Body of pancreas (tissue), 4 donors: Measurements from ENCODE around the gene EDDM3A. TPM values are rescaled to one million over a fixed set of nuclear protein-coding genes. Genes with fewer than 3 reads are reported as not detected.
"Not testable (repeated sequence)": the region's sequence is repeated elsewhere in the genome, so short reads cannot be mapped to it uniquely, and the experiment has no call there.

ENCODE experiments used
- ATAC-seq: fragments of 150-250 bp; one replicate; pipeline ENCODE4 v1.9.1; 2016
- DNase-seq, 4 donors: peaks; one replicate each; pipeline ENCODE4 v3.0.0-alpha.2; 2019
- H3K27ac ChIP-seq, 4 donors: fragments of 200-600 bp; sonication (generic); 1 replicate in 3 of 4; 2 replicates in 1 of 4; pipeline versions ENCODE4 v1.5.1 to v1.6.1; 2016 to 2019; ENCODE audit warnings: mild to moderate bottlenecking in 1 of 4, mixed read lengths in 1 of 4, moderate library complexity in 1 of 4
- H3K27me3 ChIP-seq, 2 donors: fragments of 200-600 bp; sonication (generic); one replicate each; pipeline ENCODE4 v1.6.0; 2016; ENCODE audit warnings: mild to moderate bottlenecking in 1 of 2
- H3K36me3 ChIP-seq, 2 donors: fragments of 200-600 bp; sonication (generic); replicated peaks in 1 of 2; 2 replicates each; pipeline ENCODE4 v1.5.1; 2016; ENCODE audit warnings: low read depth in 2 of 2; ENCODE audit not compliant: insufficient read depth in 1 of 2
- H3K4me1 ChIP-seq: fragments of 200-600 bp; sonication (generic); one replicate; pipeline ENCODE4 v1.6.0; 2016
- H3K4me3 ChIP-seq, 2 donors: fragments of 200-600 bp; sonication (generic); 1 replicate in 1 of 2; 2 replicates in 1 of 2; pipeline ENCODE4 v1.5.1; 2016 to 2019
- H3K9me3 ChIP-seq, 3 donors: fragments of 200-600 bp; sonication (generic); 1 replicate in 2 of 3; 2 replicates in 1 of 3; pipeline ENCODE4 v1.5.1; 2016
- CTCF ChIP-seq, 7 experiments: fragments of 450-650 bp in 4 of 7; fragments of 200-600 bp in 3 of 7; sonication (generic) in 3 of 7; IDR thresholded peaks; one replicate each; pipeline ENCODE4 v1.5.1; 2016 to 2019; ENCODE audit warnings: antibody characterized with exemption in 7 of 7
- POLR2A ChIP-seq, 3 donors: fragments of 450-650 bp; IDR thresholded peaks; one replicate each; pipeline ENCODE4 v1.6.1; 2016; ENCODE audit warnings: antibody characterized with exemption in 3 of 3, mild to moderate bottlenecking in 2 of 3
- WGBS, 2 donors: methylation state at CpG; one replicate each; pipeline ENCODE4 v1.1.5; 2017; 5-methylcytosine and 5-hydroxymethylcytosine counted together
- intact Hi-C: fragments of 100-400 bp; cut with DNase I; formaldehyde crosslinking; loops from one replicate; pipeline ENCODE4 v1.15.1; 2023
- total RNA-seq, 2 donors: library from RNA; depleted of rRNA; stranded (reverse); fragments of >200 nt; gene quantifications; one replicate each; pipeline ENCODE4 v1.1.0, GENCODE V29; 2016

The EDDM3A gene
- total RNA-seq, 2 donors from 2014 or later = not detected

GRCh38 chr14:20698934-20699333 is 46.8 kb upstream of the EDDM3A start:
- Histone ChIP-seq H3K4me1 (no peaks in the 10 kb centered on the region), H3K9me3 (no peaks in the 10 kb centered on the region), H3K27ac (no peak overlapping the region), H3K27me3 (no peaks in the 10 kb centered on the region), H3K4me3 (no peak overlapping the region), H3K36me3 (peaks cover 0 to 4% of the 10 kb centered on the region in 2 donors)
- ATAC-seq (no peak), DNase-seq (no peak)
- WGBS, 2 donors = 87 to 95% methylated on average over 5 of the region's 5 CpGs
- intact Hi-C loops = loop anchor here (5.0 kb wide), 1 partner anchor 158 kb away; no protein-coding TSS in a partner anchor
- TF ChIP-seq CTCF (IDR thresholded peaks at IDR 0.05) (no peak), POLR2A (IDR thresholded peaks at IDR 0.05) (no peak)

DNA sequence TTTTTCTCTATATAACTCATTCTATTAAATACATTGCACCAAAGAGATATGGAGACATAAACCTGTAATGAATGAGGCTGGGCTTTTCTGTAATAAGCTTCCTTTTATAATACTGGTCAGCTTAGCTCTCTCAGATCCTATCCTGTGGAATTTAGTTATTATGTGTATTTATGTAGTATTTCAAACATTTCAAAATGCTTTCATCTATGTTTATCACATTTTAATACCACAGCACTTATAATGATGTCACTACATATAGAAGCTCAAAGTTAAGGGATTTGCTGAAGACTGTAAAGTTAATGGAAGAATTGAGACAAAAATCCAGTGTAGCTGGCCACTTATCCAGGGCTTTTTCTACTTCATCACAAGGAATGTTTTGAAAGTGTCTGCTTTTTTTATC is 45.8 kb upstream of the EDDM3A start:
- ATAC-seq (no peak), DNase-seq (no peak)
- peaks cover 0 to 4% of the 10 kb centered on the region in 2 donors for H3K36me3 ChIP-seq
- TF ChIP-seq POLR2A (IDR thresholded peaks at IDR 0.05) (no peak), CTCF (IDR thresholded peaks at IDR 0.05) (no peak)
- no peak overlapping the region for H3K4me3 ChIP-seq
- no peaks in the 10 kb centered on the region for H3K4me1 ChIP-seq
- no peaks in the 10 kb centered on the region for H3K27me3 ChIP-seq
- no peaks in the 10 kb centered on the region for H3K9me3 ChIP-seq
- intact Hi-C loops = loop anchor here (5.0 kb wide), 1 partner anchor 157 kb away; no protein-coding TSS in a partner anchor
- no peak overlapping the region for H3K27ac ChIP-seq

DNA sequence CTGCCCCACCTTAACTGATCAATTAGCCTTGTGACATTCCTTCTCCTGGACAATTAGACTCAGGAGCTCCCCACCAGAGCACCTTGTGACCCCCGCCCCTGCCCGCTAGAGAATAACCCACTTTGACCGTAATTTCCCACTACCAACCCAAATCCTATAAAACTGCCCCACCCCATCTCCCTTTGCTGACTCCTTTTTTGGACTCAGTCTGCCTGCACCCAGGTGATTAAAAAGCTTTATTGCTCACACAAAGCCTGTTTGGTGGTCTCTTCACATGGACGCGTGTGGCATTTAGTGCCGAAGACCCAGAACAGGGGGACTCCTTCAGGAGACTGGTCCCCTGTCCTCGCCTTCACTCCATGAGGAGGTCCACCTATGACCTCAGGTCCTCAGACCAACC is 44.7 kb upstream of the EDDM3A start:
- H3K9me3 ChIP-seq, H3K27me3 ChIP-seq, H3K27ac ChIP-seq, DNase-seq, H3K36me3 ChIP-seq, H3K4me1 ChIP-seq, intact Hi-C loops, H3K4me3 ChIP-seq, ATAC-seq: not testable (repeated sequence)
- 94 to 95% methylated on average over 7 of the region's 7 CpGs for WGBS, 2 donors

- no peak for TF ChIP-seq POLR2A (IDR thresholded peaks at IDR 0.05)
- no peak for TF ChIP-seq CTCF (IDR thresholded peaks at IDR 0.05)
- intact Hi-C loops = no loop called here
- WGBS, 2 donors = 42 to 51% methylated on average over 4 of the region's 4 CpGs
- DNase-seq = no peak
- Histone ChIP-seq H3K36me3 (no peaks in the 10 kb centered on the region), H3K27ac (peak overlapping the region in 1 of 4 donors; percentile 27), H3K27me3 (no peaks in the 10 kb centered on the region), H3K9me3 (no peaks in the 10 kb centered on the region), H3K4me3 (no peak overlapping the region), H3K4me1 (peaks cover 8% of the 10 kb centered on the region)
- no peak for ATAC-seq
Measured at GRCh38 chr14:20706657-20707355, 38.9 kb upstream of the EDDM3A start.

- H3K27ac ChIP-seq = peak overlapping the region in 1 of 4 donors; percentile 27
- intact Hi-C loops = no loop called here
- 54 to 63% methylated on average over 2 of the region's 2 CpGs for WGBS, 2 donors
- H3K9me3 ChIP-seq = no peaks in the 10 kb centered on the region
- no peaks in the 10 kb centered on the region for H3K27me3 ChIP-seq
- TF ChIP-seq CTCF (IDR thresholded peaks at IDR 0.05) = no peak
- TF ChIP-seq POLR2A (IDR thresholded peaks at IDR 0.05) = no peak
- DNase-seq = no peak
- peaks cover 8% of the 10 kb centered on the region for H3K4me1 ChIP-seq
- no peaks in the 10 kb centered on the region for H3K36me3 ChIP-seq
- H3K4me3 ChIP-seq = no peak overlapping the region
- peak; percentile 67 for ATAC-seq
Measured at GRCh38 chr14:20707622-20708021, 38.1 kb upstream of the EDDM3A start.
